HCT116 (cell line): ENCODE measurements around the gene RPL18A. TPM values are rescaled to one million over a fixed set of nuclear protein-coding genes. Genes with fewer than 3 reads are reported as not detected.
"Not testable (repeated sequence)": the region's sequence is repeated elsewhere in the genome, so short reads cannot be mapped to it uniquely, and the experiment has no call there.

Experiments used
- ATAC-seq: fragments of 200-7000 bp; cut with Tn5 transposase; 2 replicates; pipeline ENCODE4 v1.9.1; 2020; ENCODE audit warnings: mild to moderate bottlenecking, moderate library complexity
- BruUV-seq: library from RNA; stranded (reverse); fragments of 400-500 nt; replicated peaks from 2 replicates; lab custom pipeline; 2021; lab: Mats Ljungman, UMichigan
- CTCF ChIA-PET: fragments of 300-600 bp; sonication (Branson Sonifier 250); formaldehyde crosslinking; loops from one replicate; lab custom pipeline; 2021; ENCODE audit warnings: antibody characterized with exemption; lab: Charles Lee
- POLR2A ChIA-PET: fragments of 300-600, 350-600 bp; sonication (Branson Sonifier 250); formaldehyde crosslinking; loops from one replicate; lab custom pipeline; 2021; ENCODE audit warnings: antibody characterized with exemption; lab: Charles Lee
- RAD21 ChIA-PET, 2 experiments: fragments of 300-600 bp; sonication (Branson Sonifier 250); formaldehyde crosslinking; loops; one replicate each; lab custom pipeline; 2023; ENCODE audit warnings: low total read pairs in 2 of 2; ENCODE audit not compliant: uncharacterized antibody in 2 of 2, unreplicated experiment in 2 of 2, low non-redundant PET in 1 of 2; lab: Charles Lee
- DNase-seq: peaks from one replicate; pipeline ENCODE4 v3.0.0-alpha.2; 2010; ENCODE audit warnings: low read depth, low spot score
- H2AFZ ChIP-seq: fragments of 200-600 bp; shearing (Covaris generic), sonication (generic); 2 replicates; pipeline ENCODE4 v1.6.1; 2017; ENCODE audit warnings: low read depth, mixed run types, mixed read lengths, antibody characterized with exemption, low read length; ENCODE audit not compliant: poor library complexity, severe bottlenecking
- H3K27ac ChIP-seq: 2 replicates; pipeline ENCODE4 v1.5.1; 2012; ENCODE audit warnings: low read depth, low read length
- H3K27me3 ChIP-seq: fragments of 200-600 bp; sonication (generic); 2 replicates; pipeline ENCODE4 v1.6.1; 2016; ENCODE audit warnings: mixed run types, low read length, mixed read lengths; ENCODE audit not compliant: insufficient read depth
- H3K36me3 ChIP-seq, 2 experiments: fragments of 200-500 bp in 1 of 2; fragments of 200-600 bp in 1 of 2; sonication (Bioruptor generic) in 1 of 2; sonication (generic) in 1 of 2; 2 replicates each; pipeline versions ENCODE4 v1.5.1 to v1.6.1; 2014 to 2016; ENCODE audit warnings: low read length in 2 of 2, inconsistent platforms in 1 of 2, mixed read lengths in 1 of 2, mixed run types in 1 of 2; ENCODE audit not compliant: insufficient read depth in 2 of 2, control insufficient read depth in 1 of 2
- H3K4me1 ChIP-seq, 2 experiments: fragments of 200-600 bp in 1 of 2; sonication (generic) in 1 of 2; 2 replicates each; pipeline versions ENCODE4 v1.5.1 to v1.6.1; 2012 to 2017; ENCODE audit warnings: low read length in 2 of 2, inconsistent platforms in 1 of 2, mild to moderate bottlenecking in 1 of 2, mixed read lengths in 1 of 2, mixed run types in 1 of 2, moderate library complexity in 1 of 2; ENCODE audit not compliant: insufficient read depth in 2 of 2, control insufficient read depth in 1 of 2
- H3K4me2 ChIP-seq: fragments of 200-600 bp; sonication (generic); 2 replicates; pipeline ENCODE4 v1.6.1; 2017; ENCODE audit warnings: mixed run types, low read length, mixed read lengths
- H3K4me3 ChIP-seq, 2 experiments: fragments of 200-600 bp in 1 of 2; sonication (generic) in 1 of 2; replicated peaks in 1 of 2; 2 replicates each; pipeline ENCODE4 v1.5.1; 2011 to 2016; ENCODE audit warnings: low read length in 2 of 2, control low read depth in 1 of 2, low read depth in 1 of 2, mild to moderate bottlenecking in 1 of 2, mixed read lengths in 1 of 2, mixed run types in 1 of 2
- H3K79me2 ChIP-seq: fragments of 200-600 bp; sonication (generic); 2 replicates; pipeline ENCODE4 v1.6.1; 2017; ENCODE audit warnings: mild to moderate bottlenecking, mixed run types, low read length, moderate library complexity, mixed read lengths; ENCODE audit not compliant: insufficient read depth
- H3K9ac ChIP-seq: fragments of 200-600 bp; sonication (generic); 2 replicates; pipeline ENCODE4 v1.6.1; 2016; ENCODE audit warnings: low read length, mixed read lengths
- H3K9me2 ChIP-seq: fragments of 200-600 bp; sonication (generic), shearing (Covaris generic); 2 replicates; pipeline ENCODE4 v1.6.1; 2017; ENCODE audit warnings: mixed run types, mild to moderate bottlenecking, moderate library complexity; ENCODE audit not compliant: insufficient read depth
- H3K9me3 ChIP-seq, 2 experiments: fragments of 200-500 bp in 1 of 2; fragments of 200-600 bp in 1 of 2; sonication (Bioruptor generic) in 1 of 2; sonication (generic) in 1 of 2; 2 replicates each; pipeline ENCODE4 v1.6.1; 2014 to 2017; ENCODE audit warnings: low read length in 2 of 2, mixed read lengths in 2 of 2, inconsistent platforms in 1 of 2, low read depth in 1 of 2, mild to moderate bottlenecking in 1 of 2, mixed run types in 1 of 2, moderate library complexity in 1 of 2; ENCODE audit not compliant: control insufficient read depth in 1 of 2, insufficient read depth in 1 of 2
- H4K20me1 ChIP-seq: fragments of 200-600 bp; sonication (generic), shearing (Covaris generic); 2 replicates; pipeline ENCODE4 v1.6.1; 2017; ENCODE audit warnings: mixed run types, mild to moderate bottlenecking, moderate library complexity; ENCODE audit not compliant: insufficient read depth
- MAX ChIP-seq: IDR thresholded peaks from 2 replicates; pipeline ENCODE4 v1.6.1; 2012
- YY1 ChIP-seq: IDR thresholded peaks from 2 replicates; pipeline ENCODE4 v1.6.1; 2011; ENCODE audit warnings: low read length, low read depth, moderate library complexity, mild to moderate bottlenecking; ENCODE audit not compliant: insufficient replicate concordance; ENCODE audit errors: extremely low read depth
- intact Hi-C: fragments of 100-400 bp; cut with micrococcal nuclease; formaldehyde crosslinking; loops from 2 replicates; pipeline ENCODE4 v1.10.0; 2022
- total RNA-seq: library from RNA; stranded (reverse); gene quantifications from one replicate; pipeline ENCODE4 v1.2.1, GENCODE V29; 2021; ENCODE audit not compliant: unreplicated experiment

The RPL18A gene
- total RNA-seq, 1 experiment from 2014 or later, result 3,525 TPM

DNA sequence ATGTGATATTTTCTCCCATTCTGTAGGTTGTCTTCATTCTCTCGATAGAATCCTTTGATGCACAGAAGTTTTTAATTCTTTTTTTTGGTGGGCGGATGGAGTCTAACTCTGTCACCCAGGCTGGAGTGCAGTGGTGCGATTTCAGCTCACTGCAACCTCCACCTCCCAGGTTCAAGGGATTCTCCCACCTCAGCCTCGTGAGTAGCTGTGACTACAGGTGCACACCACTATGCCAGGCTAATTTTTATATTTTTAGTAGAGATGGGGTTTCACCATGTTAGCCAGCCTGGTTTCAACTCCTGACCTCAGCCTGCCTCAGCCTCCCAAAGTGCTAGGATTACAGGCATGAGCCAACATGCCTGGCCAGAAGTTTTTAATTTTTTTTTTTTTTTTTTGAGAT lies 27.5 kb downstream of the RPL18A start:
- not testable (repeated sequence) for ATAC-seq

GRCh38 chr19:17888260-17888659 lies 28.6 kb downstream of the RPL18A start:
- DNase-seq (no peak), ATAC-seq (no peak)
- ChIA-PET POLR2A (no interaction called here), RAD21 (no interaction called here), CTCF (no interaction called here)
- Histone ChIP-seq H3K36me3 (no peaks in the 10 kb centered on the region), H3K79me2 (no peaks in the 10 kb centered on the region), H3K27me3 (peaks cover 9% of the 10 kb centered on the region; the same call in 1 of the 2 replicates), H3K4me2 (no peak overlapping the region), H3K9me3 (no peaks in the 10 kb centered on the region), H3K9me2 (no peaks in the 10 kb centered on the region), H4K20me1 (no peaks in the 10 kb centered on the region), H2AFZ (no peak overlapping the region), H3K27ac (no peak overlapping the region), H3K4me3 (no peak overlapping the region), H3K4me1 (peaks cover 0 to 7% of the 10 kb centered on the region in 2 experiments; a peak in 1 of 4 replicates), H3K9ac (no peak overlapping the region)
- no peak for TF ChIP-seq YY1
- no peak for TF ChIP-seq MAX
- no TSS peak for BruUV-seq
- intact Hi-C loops, result no loop called here

More for the DNA sequence above, 27.5 kb downstream of the RPL18A start:
- H3K4me2 ChIP-seq, H3K36me3 ChIP-seq, H3K9me2 ChIP-seq, H3K79me2 ChIP-seq, H3K27me3 ChIP-seq, H3K27ac ChIP-seq, H3K4me1 ChIP-seq, H3K9me3 ChIP-seq, POLR2A ChIA-PET, BruUV-seq, H3K4me3 ChIP-seq, DNase-seq, H3K9ac ChIP-seq, intact Hi-C loops, H2AFZ ChIP-seq, H4K20me1 ChIP-seq, RAD21 ChIA-PET: not testable (repeated sequence)
- CTCF ChIA-PET, result interaction anchor here (0.6 kb wide), 1 partner anchor 46 kb away, joined by 3 read pairs; the partner anchor contains the start of gene CCDC124
